SKM-1 (cell line): ENCODE measurements around the gene SLC25A52.
"Not testable (repeated sequence)": the region's sequence is repeated elsewhere in the genome, so short reads cannot be mapped to it uniquely, and the experiment has no call there.

ENCODE experiments used
- DNase-seq: peaks from one replicate; lab custom pipeline; 2025; ENCODE audit not compliant: unreplicated experiment; lab: John Stamatoyannopoulos, UW

SLC25A52 gene, protein sequence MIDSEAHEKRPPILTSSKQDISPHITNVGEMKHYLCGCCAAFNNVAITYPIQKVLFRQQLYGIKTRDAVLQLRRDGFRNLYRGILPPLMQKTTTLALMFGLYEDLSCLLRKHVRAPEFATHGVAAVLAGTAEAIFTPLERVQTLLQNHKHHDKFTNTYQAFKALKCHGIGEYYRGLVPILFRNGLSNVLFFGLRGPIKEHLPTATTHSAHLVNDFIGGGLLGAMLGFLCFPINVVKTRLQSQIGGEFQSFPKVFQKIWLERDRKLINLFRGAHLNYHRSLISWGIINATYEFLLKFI

DNA sequence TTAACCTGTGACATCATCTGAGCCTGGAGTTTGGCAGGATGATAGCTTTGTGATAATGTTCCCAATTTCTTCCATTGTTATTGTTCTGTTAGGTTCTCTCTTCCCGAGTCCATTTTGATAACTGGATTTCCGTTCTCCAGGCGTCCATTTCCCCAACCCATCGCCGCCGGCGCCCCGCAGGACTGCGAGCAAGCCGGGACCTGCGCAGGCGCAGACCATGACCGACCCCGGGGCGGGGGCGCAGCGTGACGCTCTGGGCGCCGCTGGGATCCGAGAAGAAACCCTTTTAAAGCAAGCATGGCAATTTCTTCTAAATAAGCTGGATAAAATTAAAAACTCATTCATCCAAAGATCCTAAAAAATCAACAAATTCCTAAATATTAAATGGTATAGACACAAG lies at the start of gene SLC25A52:
Gene SLC25A52, minus strand, starts transcription at position 186 of the 400 bp plus-strand sequence. CDS start 219 bp downstream, outside the sequence.
- DNase-seq: no peak

DNA sequence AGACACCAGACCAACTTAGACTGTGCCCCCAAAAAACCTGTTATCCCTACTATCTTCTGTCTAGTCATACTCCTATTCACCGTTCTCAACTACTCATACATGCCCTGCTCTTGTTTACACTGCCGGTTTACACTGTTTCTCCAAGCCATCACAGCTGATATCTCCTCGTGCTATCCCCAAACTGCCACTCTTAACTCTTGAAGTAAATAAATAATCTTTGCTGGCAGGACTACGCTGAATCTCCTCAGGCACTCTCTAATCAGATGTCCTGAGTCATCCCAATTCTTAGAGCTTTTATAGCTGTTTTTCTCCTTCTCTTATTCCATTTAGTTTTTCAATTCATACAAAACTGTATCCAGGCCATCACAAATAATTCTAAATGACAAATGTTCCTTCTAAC lies 48.4 kb upstream of the SLC25A52 start:
- not testable (repeated sequence) for DNase-seq

GRCh38 chr18:31801078-31801477 lies 40.4 kb upstream of the SLC25A52 start:
- no peak for DNase-seq

GRCh38 chr18:31799257-31799656 lies 38.6 kb upstream of the SLC25A52 start:
- DNase-seq: not testable (repeated sequence)

- DNase-seq: no peak
Measured at GRCh38 chr18:31798399-31798798, 37.7 kb upstream of the SLC25A52 start.

DNA sequence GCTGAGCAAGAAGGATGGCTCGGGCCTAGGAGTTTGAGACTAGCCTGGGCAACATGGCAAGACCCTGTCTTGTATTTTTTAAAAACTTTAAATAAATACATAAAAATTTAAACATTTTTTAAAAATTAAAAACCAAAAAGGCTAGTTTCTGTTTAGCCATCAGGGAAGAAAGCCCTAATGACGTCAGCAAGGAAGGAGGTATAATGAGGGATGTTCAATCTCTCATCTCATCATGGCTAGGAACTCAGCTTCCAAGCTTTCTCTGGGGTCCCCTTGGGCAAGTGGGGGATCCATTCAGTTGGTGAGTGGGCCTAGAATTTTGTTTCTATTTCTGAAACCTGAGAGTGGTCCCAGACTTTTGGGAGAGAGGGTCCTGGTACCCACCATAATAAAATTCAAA lies 35.1 kb upstream of the SLC25A52 start:
- no peak for DNase-seq

GRCh38 chr18:31793531-31793930 lies 32.9 kb upstream of the SLC25A52 start:
- no peak for DNase-seq

DNA sequence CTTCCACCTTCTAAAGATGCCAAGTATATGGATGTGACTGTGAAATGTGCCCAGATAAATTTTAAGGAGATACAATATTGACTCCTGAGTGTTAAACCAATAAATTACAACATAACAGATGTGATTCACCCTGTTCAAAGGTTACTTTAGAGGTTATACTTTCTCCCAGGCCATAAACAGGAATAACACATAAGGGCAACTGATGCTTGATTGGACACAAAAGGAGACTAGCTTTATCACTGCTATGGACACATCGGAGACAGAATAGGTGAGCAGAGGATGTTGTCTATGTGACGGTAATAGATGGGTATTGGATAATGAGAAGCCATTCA lies 31.9 kb upstream of the SLC25A52 start:
- DNase-seq: no peak

GRCh38 chr18:31791817-31792579 lies 31.3 kb upstream of the SLC25A52 start:
- DNase-seq: peak; percentile 81

- DNase-seq: no peak
Measured at GRCh38 chr18:31789409-31789808, 28.7 kb upstream of the SLC25A52 start.

- DNase-seq: no peak
Measured at GRCh38 chr18:31783059-31783458, 22.4 kb upstream of the SLC25A52 start.

- DNase-seq: no peak
Measured at GRCh38 chr18:31778391-31778950, 17.8 kb upstream of the SLC25A52 start.

GRCh38 chr18:31776093-31776492 lies 15.4 kb upstream of the SLC25A52 start:
- no peak for DNase-seq

- DNase-seq: no peak
Measured at GRCh38 chr18:31774962-31775361, 14.3 kb upstream of the SLC25A52 start.

DNA sequence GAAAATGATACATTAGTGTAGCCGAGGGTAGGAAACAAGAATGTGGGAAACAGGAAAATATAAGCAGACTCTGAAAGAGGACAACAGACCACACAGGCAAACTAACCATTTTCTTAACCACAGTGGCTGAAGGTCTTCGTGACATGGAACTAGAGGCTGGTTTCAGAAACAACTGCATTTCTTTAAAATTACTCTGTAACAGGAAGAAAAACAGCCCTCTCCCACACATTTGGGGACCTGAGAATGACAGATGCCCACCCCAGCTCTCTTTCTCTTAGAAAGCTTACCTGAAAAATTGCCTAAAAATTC lies 13.8 kb upstream of the SLC25A52 start:
- no peak for DNase-seq

DNA sequence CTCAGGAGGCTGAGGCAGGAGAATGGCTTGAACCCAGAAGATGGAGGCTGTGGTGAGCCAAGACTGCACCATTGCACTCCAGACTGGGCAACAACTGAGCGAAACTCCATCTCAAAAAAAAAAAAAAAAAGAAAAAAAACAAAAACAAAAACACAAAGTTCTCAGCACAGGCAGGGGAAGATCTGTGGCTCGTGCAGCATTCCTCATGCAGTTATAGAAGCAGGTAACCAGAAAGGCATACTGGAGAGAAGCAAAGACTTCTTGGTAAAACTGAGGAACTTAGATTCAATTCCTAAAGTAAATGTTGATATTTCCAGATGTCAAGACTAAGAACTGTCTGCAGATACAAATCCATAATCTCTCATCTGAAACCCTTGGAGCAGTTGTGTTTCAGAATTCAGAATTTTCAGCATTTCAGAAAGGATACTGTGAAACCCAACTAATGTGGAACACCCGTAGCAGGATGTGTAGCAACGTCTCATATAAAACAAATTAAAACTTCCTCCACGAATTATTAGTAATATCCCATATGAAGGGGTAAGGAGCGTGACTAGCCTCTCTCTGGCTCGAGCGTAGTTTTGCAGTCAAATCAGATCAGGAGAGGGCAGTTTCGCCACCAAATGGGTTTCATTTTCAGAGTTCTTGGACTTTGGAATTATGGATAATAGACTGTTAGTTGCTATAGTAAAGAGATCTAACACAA lies 13.2 kb upstream of the SLC25A52 start:
- DNase-seq: no peak

DNA sequence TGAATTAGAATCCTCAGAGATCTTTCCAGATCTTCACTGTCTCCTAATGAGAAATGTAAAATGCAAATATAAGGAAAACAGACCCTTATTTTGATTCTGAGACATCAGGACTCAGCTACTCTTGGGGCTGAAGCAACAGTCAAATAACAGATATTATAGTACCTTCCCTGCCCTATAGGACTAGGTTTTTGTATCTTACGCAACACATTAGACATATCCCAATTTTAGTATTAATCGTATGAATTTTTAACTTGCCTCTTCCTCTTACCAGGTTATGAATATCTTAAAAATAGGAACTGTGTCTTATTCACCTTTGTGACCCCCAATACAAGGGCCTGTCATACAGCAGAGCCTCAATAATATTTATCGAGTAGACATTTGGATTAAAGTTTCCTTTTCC lies 12.0 kb upstream of the SLC25A52 start:
- DNase-seq: no peak

- no peak for DNase-seq
Measured at GRCh38 chr18:31750273-31750672, 10.4 kb downstream of the SLC25A52 start.

DNA sequence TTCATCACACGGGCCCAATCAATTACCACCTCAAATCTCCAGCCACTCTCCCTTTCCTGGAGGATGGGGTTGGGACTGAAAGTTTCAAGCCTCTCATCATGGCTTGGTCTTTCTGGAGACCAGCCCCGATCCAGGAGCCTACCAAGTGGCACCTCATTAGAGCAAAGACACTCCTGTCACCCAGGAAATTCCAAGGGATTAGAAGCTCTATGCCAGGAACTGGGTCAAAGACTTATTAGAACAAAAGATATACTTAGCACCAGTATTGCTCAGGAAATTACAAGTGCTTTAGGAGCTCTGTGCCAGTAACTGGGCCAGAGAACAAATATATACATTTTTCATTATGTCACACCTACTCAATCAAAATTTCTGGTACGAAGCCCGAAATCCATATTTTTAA lies 14.3 kb downstream of the SLC25A52 start:
- DNase-seq: no peak

GRCh38 chr18:31744321-31745067 lies 16.2 kb downstream of the SLC25A52 start:
- DNase-seq: no peak

DNA sequence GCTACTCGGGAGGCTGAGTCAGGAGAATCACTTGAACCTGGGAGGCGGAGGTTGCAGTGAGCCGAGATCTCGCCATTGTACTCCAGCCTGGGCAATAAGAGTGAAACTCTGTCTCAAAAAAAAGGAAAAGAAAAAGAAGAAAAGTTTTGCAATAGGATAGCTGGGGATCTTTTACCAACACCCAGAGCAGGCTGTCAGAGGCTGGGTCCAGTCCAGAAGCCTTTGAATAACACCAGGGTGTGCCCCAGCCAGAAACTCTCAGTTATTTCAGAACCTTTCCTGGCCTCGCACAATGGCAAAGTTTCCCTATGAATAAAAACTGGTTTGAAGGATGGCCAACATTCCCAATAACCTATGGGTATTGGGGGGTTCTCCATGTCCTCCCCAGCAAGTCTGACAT lies 17.1 kb downstream of the SLC25A52 start:
- not testable (repeated sequence) for DNase-seq
